Stimulated activated CD4-positive, alpha-beta T cell treated with anti-CD3 and anti-CD28 coated beads, Interleukin-1b, Interleukin-23, amount 100 ng/mL, for 48 hours (primary cell): ENCODE measurements around the gene ITPR2.

Experiments
- DNase-seq: peaks from one replicate; pipeline ENCODE4 v3.0.0-alpha.2; 2020

ITPR2 gene

GRCh38 chr12:26373606-26374495 lies 459.1 kb downstream of the ITPR2 start:
- no peak for DNase-seq

- DNase-seq, result no peak
Measured at GRCh38 chr12:26372866-26373265, 460.1 kb downstream of the ITPR2 start.

- DNase-seq, result no peak
Measured at GRCh38 chr12:26370098-26370497, 462.9 kb downstream of the ITPR2 start.

DNA sequence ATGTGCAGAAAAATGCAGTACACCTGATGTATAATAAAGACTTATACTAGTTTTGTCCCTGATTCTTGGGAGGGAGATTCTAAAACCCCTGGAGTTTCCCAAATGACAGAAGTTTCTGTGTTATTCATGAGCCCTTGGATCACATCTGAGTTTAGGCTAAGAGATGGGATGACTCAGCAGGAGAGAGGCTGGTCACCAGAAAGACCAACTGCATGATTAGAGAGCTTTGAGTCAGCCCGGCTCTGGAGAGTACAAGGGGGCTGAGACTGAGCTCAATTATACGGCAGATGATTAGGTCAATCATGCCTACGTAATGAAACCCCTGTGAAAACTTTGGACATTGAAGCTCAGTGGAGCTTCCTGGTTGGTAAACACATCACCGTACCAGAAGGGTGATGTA lies 463.4 kb downstream of the ITPR2 start:
- DNase-seq, result no peak

- DNase-seq, result no peak
Measured at GRCh38 chr12:26367991-26368730, 464.8 kb downstream of the ITPR2 start.

DNA sequence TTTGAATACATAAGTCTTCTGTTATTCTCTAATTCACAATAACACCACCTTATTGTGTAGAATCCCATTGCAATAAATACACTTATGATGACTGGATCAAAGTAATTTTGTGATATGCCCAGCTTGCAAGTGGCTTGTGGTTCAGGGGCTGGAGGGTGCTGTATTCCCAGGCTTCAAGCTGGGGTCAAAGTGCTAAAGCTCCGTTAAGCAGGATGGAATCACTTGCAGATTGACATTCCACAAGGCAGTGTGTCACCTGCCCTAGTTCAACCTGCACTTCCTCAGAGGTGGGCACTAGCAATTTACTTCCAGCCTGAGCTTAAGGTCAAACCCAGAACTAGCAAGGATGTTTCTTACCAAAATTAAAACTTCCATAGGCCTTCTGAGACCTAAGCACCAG lies 471.0 kb downstream of the ITPR2 start:
- DNase-seq, result no peak

- no peak for DNase-seq
Measured at GRCh38 chr12:26360062-26360461, 472.9 kb downstream of the ITPR2 start.

DNA sequence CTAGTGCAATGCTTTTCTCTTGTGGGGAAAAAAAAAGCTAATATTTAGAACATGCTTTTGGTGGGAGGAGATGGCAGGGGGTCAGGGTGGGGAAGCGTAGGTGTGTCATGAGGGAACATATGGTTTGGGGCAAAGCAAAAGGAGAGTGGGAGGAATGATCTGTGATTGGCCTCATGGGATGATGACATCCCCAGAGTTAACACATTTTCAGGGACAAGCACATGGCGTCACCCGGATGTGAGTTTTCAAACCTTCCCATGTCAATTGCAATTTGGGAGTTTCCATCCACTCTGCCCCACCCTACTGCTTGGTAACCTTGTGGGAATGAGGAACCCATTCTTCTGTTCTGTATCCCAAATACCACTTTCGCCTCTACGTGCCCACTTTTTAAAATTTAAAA lies 473.4 kb downstream of the ITPR2 start:
- no peak for DNase-seq

DNA sequence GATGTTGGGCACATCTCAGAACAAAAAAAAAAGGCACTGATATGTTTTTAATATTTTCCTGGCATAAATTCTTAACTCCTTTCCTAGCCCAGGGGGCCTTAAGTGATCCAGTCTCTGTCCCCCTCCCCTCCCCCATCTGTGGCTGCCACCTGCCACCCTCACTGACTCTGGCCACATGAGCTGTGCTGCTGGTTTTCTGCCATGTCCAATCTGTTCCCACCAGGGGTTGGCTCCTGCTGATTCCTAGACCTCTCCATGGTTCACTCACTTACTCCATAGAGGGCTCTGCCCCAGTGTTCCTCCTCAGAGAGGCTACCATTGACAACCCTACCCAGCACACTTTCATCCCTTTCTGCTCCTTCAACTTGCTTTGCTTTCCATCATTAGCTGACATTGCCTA lies 474.3 kb downstream of the ITPR2 start:
- DNase-seq, result no peak

GRCh38 chr12:26347300-26347699 lies 485.7 kb downstream of the ITPR2 start:
- DNase-seq, result no peak

DNA sequence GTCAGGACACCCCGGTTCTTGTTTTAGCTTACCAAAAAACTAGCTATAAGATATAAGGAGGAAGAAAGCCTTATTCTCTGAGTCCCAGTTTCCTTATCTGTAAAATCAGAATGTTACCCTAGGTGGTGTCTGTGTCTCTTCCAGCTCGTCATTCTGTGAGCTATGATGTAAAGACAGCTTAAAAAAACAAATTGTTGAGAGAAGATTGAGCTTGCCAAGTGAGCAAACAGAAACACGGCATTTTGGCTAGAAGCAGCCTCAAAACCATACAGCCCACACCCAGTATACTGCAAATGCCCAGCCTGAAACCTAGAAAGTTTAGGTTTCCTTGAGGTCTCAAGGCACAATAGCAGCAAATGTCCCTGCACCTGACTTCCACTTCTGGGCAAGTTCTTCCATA lies 486.3 kb downstream of the ITPR2 start:
- no peak for DNase-seq

GRCh38 chr12:26345471-26346003 lies 487.5 kb downstream of the ITPR2 start:
- DNase-seq, result no peak

DNA sequence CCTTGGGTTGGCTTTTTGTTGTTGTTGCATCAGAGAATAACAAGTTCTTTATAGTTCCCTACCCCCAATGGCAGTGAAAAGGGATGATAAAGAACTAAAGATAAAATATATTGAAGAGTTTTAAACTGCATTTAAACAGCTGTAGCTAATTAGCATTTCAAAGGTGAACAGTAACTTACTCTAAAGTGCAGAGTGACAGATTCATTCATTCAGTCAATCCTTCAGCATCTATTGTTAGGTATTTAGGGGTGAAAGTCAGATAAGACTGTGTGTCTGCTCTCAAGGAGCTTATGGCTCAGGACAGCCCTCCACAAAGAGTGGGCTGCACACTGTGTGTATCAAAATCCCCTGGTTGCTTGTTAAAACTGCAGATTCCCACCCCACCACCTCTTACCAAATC lies 491.5 kb downstream of the ITPR2 start:
- DNase-seq, result no peak

DNA sequence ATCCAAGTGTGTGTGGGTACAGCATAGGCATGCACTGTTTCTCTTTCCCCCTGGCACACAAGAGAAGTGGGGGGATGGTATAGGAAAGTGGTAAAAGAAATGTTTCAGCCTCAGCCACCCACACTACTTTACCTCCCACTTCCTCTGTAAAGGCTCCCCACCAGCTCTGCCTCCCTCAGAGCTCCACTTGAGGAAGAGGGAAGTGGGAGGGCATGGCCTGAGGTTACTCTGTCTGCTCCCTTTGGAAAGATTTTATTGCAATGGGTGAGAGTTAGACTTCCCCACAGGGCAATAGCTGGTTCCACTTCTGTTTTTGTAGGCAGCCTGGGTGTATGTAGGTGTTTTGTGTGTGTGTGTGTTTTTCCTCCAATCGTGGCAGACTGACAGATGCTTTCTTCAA lies 492.3 kb downstream of the ITPR2 start:
- DNase-seq, result no peak

DNA sequence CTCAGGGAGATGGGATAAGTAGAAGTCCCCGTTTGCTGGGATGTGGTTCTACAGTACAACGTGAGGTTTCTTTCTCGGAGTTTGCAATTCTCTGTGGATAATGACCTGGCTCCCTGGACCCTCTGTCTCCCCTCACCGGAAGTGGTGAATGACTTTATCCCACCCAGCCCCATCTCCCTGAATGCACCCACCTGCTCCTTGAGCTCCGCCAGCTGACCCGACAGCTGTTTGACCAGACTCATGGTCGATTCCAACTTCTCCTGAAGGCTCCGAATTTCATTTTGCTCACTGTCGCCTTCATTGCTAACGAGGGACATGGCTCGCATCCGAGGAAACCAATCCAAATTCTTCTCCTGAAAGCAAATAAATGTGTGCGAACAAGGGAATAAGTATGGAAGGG lies 493.0 kb downstream of the ITPR2 start:
- DNase-seq, result no peak

- DNase-seq, result no peak
Measured at GRCh38 chr12:26338586-26339572, 494.1 kb downstream of the ITPR2 start.

DNA sequence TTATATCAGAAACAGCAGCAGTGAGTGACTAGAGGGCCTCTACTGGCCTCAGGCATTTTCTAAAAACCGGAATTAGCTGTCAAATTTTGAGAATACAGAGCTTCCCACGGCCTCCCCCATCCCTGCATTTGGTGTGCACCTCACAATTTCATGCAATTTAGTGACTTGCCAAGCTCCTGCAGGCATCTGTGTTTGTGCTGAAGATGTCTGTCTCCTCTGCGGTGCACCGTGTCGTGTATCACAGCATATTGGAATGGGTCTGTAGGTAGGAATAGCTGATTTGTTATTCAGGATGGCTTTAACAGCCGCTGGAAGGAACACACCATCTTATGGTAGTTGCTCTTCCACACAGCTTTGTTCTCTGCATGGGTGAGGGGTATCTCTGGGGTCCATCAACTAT lies 497.3 kb downstream of the ITPR2 start:
- DNase-seq, result no peak

GRCh38 chr12:26334621-26335124 lies 498.3 kb downstream of the ITPR2 start:
- DNase-seq, result no peak

GRCh38 chr12:26331960-26332359 lies 501.0 kb downstream of the ITPR2 start:
- DNase-seq, result no peak

GRCh38 chr12:26331136-26331535 lies 501.9 kb downstream of the ITPR2 start:
- DNase-seq, result no peak

DNA sequence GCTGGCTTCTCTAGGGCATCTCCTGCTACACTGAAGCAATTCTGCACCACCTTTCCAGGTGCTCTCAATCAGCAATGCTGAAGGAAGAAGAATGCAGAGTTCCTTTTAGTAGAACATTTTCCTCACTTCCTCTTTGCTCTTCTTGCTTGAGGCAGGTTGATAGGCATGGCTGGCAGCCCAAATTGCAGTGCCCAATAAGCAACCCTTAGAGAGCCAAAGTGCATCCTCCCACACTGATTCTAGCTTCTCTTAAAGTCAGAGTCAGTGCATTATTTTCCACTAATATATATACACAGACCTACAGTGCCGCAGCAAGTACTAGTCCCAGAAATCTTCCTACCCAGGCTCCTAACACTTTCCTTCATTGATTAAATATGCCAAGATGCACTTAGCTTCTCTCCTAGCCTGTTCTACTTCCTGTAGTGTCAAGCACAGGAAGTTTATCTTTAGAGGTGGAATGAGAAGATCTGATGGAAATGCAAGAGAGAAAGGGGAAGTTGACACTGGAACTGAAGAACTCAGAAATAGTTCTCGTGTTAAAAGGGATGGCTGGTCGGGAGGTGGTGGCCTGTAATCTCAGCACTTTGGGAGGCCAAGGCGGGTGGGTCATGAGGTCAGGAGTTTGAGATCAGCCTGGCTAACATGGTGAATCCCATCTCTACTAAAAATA lies 504.9 kb downstream of the ITPR2 start:
- no peak for DNase-seq

GRCh38 chr12:26323673-26324072 lies 509.3 kb downstream of the ITPR2 start:
- no peak for DNase-seq
